BJ (cell line): ENCODE measurements around the gene GRIK2. TPM values are rescaled to one million over a fixed set of nuclear protein-coding genes. Genes with fewer than 3 reads are reported as not detected.

Experiments
- CTCF ChIA-PET: fragments of 350-600 bp; formaldehyde crosslinking; extraction: SDS; loops from one replicate; lab custom pipeline; 2021; ENCODE audit warnings: antibody characterized with exemption, inconsistent platforms; lab: Yijun Ruan, JAX
- POLR2A ChIA-PET: fragments of 300-600 bp; sonication (Branson Sonifier 250); formaldehyde crosslinking; extraction: SDS; loops from one replicate; lab custom pipeline; 2021; ENCODE audit warnings: antibody characterized with exemption; lab: Charles Lee
- DNase-seq: peaks from one replicate; pipeline ENCODE4 v3.0.0-alpha.2; 2011; ENCODE audit warnings: low read depth
- H3K27me3 ChIP-seq: 2 replicates; pipeline ENCODE4 v1.6.0; 2011; ENCODE audit warnings: low read length; ENCODE audit not compliant: control insufficient read depth, insufficient read depth
- H3K36me3 ChIP-seq: 2 replicates; pipeline ENCODE4 v1.5.1; 2011; ENCODE audit warnings: low read length; ENCODE audit not compliant: control insufficient read depth, insufficient read depth
- H3K4me3 ChIP-seq: 2 replicates; pipeline ENCODE4 v1.5.1; 2011; ENCODE audit warnings: low read depth, mild to moderate bottlenecking, control low read depth, low read length
- CTCF ChIP-seq: IDR thresholded peaks from 2 replicates; pipeline ENCODE4 v1.5.1; 2011; ENCODE audit warnings: low read depth, mild to moderate bottlenecking, control low read depth, inconsistent platforms, low read length, moderate library complexity; ENCODE audit not compliant: insufficient read depth
- polyA plus RNA-seq: library from polyadenylated mRNA; depleted of rRNA; stranded (reverse); fragments of >200 nt; gene quantifications from 2 replicates; pipeline ENCODE4 v1.2.3, GENCODE V29; 2011

The GRIK2 gene
- polyA plus RNA-seq, 1 experiment, result 23.0 TPM

GRCh38 chr6:101458826-101459225 is 65.3 kb downstream of the GRIK2 start:
- Histone ChIP-seq H3K4me3 (no peak overlapping the region), H3K27me3 (no peaks in the 10 kb centered on the region), H3K36me3 (no peaks in the 10 kb centered on the region)
- no peak for DNase-seq
- ChIA-PET POLR2A (no interaction called here), CTCF (no interaction called here)
- TF ChIP-seq CTCF, result no peak

- H3K36me3 ChIP-seq, result no peaks in the 10 kb centered on the region
- H3K27me3 ChIP-seq, result no peaks in the 10 kb centered on the region
- POLR2A ChIA-PET, result no interaction called here
- H3K4me3 ChIP-seq, result no peak overlapping the region
- no peak for TF ChIP-seq CTCF
- no peak for DNase-seq
- CTCF ChIA-PET, result no interaction called here
These were observed 69.1 kb downstream of the GRIK2 start for GRCh38 chr6:101462576-101462975.

GRCh38 chr6:101465863-101466262 is 72.4 kb downstream of the GRIK2 start:
- ChIA-PET POLR2A (no interaction called here), CTCF (interaction anchor here (1.3 kb wide), 1 partner anchor 9 kb away, joined by 3 read pairs; no protein-coding TSS in a partner anchor)

GRCh38 chr6:101477436-101477835 is 83.9 kb downstream of the GRIK2 start:
- Histone ChIP-seq H3K36me3 (no peaks in the 10 kb centered on the region), H3K4me3 (no peak overlapping the region), H3K27me3 (no peaks in the 10 kb centered on the region)
- POLR2A ChIA-PET, result no interaction called here
- DNase-seq, result no peak
- CTCF ChIA-PET, result no interaction called here
- TF ChIP-seq CTCF, result no peak

More at GRCh38 chr6:101465863-101466262, 72.4 kb downstream of the GRIK2 start:
- no peak for TF ChIP-seq CTCF
- H3K36me3 ChIP-seq, result no peaks in the 10 kb centered on the region
- H3K4me3 ChIP-seq, result no peak overlapping the region
- H3K27me3 ChIP-seq, result no peaks in the 10 kb centered on the region
- no peak for DNase-seq

GRCh38 chr6:101478891-101479290 is 85.4 kb downstream of the GRIK2 start:
- ChIA-PET CTCF (no interaction called here), POLR2A (no interaction called here)
- no peak overlapping the region for H3K4me3 ChIP-seq
- H3K27me3 ChIP-seq, result no peaks in the 10 kb centered on the region
- DNase-seq, result peak; percentile 8
- no peaks in the 10 kb centered on the region for H3K36me3 ChIP-seq
- no peak for TF ChIP-seq CTCF
